Body of pancreas (tissue), 4 donors: ENCODE data around the gene PTPN14.

ENCODE experiments used
- CTCF ChIP-seq, 7 experiments: fragments of 450-650 bp in 4 of 7; fragments of 200-600 bp in 3 of 7; sonication (generic) in 3 of 7; IDR thresholded peaks; one replicate each; pipeline ENCODE4 v1.5.1; 2016 to 2019; ENCODE audit warnings: antibody characterized with exemption in 7 of 7
- POLR2A ChIP-seq, 3 donors: fragments of 450-650 bp; IDR thresholded peaks; one replicate each; pipeline ENCODE4 v1.6.1; 2016; ENCODE audit warnings: antibody characterized with exemption in 3 of 3, mild to moderate bottlenecking in 2 of 3

DNA sequence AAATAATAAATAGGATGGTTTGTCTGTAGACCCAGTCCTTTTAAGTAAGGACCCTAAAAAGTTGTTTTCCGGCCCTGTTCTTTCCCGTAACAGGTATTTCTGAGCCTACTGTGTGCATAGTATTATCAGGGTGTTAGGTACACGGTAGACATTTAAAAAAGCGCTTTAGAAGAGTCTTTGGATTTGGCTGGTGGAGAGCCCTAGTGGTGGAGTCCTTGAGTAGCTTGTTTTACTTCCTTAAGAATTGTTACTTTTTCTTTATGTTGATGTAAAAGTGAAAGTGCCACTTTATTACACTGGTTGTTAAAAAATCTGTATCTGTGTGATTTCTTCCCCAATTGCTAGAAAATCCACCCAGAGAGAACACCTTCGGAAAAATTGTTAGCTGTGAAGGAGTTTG, 233.7 kb downstream of the PTPN14 start:
- TF ChIP-seq CTCF (IDR thresholded peaks at IDR 0.05) (no peak), POLR2A (IDR thresholded peaks at IDR 0.05) (no peak)
